BLaER1 treated with 17β-estradiol and CSF1 and Interleukin-3, amounts not matched to agents 10 nM and 100 nM (cell line): ENCODE data around the gene NPEPL1.
"Not testable (repeated sequence)": the region's sequence is repeated elsewhere in the genome, so short reads cannot be mapped to it uniquely, and the experiment has no call there.

Source experiments
- H3K27ac ChIP-seq, 11 experiments: shearing (Covaris generic); formaldehyde crosslinking; 2 replicates each; pipeline ENCODE4 v1.8.1; 2022
- H3K27me3 ChIP-seq, 11 experiments: shearing (Covaris generic); formaldehyde crosslinking; 2 replicates each; pipeline ENCODE4 v1.8.1; 2022
- H3K36me3 ChIP-seq, 11 experiments: shearing (Covaris generic); formaldehyde crosslinking; 2 replicates each; pipeline ENCODE4 v1.8.1; 2022
- H3K4me1 ChIP-seq, 10 experiments: shearing (Covaris generic); formaldehyde crosslinking; 2 replicates each; pipeline ENCODE4 v1.8.1; 2022
- H3K4me2 ChIP-seq, 11 experiments: shearing (Covaris generic); formaldehyde crosslinking; 2 replicates each; pipeline ENCODE4 v1.8.1; 2022
- H3K4me3 ChIP-seq, 10 experiments: shearing (Covaris generic); formaldehyde crosslinking; 2 replicates each; pipeline ENCODE4 v1.8.1; 2022
- H3K9ac ChIP-seq, 11 experiments: shearing (Covaris generic); formaldehyde crosslinking; 2 replicates each; pipeline ENCODE4 v1.8.1; 2022
- H3K9me3 ChIP-seq, 11 experiments: shearing (Covaris generic); formaldehyde crosslinking; replicated peaks in 1 of 11; 2 replicates each; pipeline ENCODE4 v1.8.1; 2022
- H4K20me1 ChIP-seq, 11 experiments: shearing (Covaris generic); formaldehyde crosslinking; 2 replicates each; pipeline ENCODE4 v1.8.1; 2022
- Cebpa-rat ChIP-seq, 11 experiments: shearing (Covaris generic); IDR thresholded peaks; 2 replicates each; pipeline ENCODE4 v1.8.1; 2022

The NPEPL1 gene

DNA sequence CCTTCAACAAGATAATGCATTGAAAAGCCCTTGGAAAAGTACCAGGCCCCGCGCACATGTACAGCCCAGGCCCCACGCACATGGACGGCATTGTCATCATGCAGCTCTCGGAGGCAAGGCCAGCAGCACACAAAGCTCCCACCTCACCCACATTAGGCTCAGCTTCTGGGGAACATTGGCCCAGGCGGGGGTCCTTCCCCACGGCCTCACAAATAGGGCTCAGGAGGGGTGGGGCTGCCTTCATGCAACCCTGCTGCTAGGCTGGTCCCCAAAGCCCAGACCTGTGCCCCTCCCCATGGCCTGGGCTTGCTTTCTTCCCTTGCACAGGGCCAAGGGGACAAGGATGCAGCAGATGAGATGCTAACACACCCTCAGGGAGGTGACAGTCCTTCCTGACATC is 26.7 kb downstream of the NPEPL1 start:
- Histone ChIP-seq H3K27ac (no peak overlapping the region), H4K20me1 (peaks cover 0 to 31% (median 7%) of the 10 kb centered on the region in 11 experiments; a peak in 6 of 22 replicates), H3K9me3 (no peaks in the 10 kb centered on the region), H3K27me3 (no peaks in the 10 kb centered on the region), H3K4me2 (peak overlapping the region in 5 of 11 experiments; percentile 4 to 34 (median 20); a peak in 4 of 22 replicates), H3K9ac (no peak overlapping the region), H3K36me3 (no peaks in the 10 kb centered on the region), H3K4me3 (no peak overlapping the region), H3K4me1 (peaks cover 0 to 28% (median 15%) of the 10 kb centered on the region in 10 experiments; a peak in 16 of 20 replicates)
- TF ChIP-seq Cebpa-rat (IDR thresholded peaks at IDR 0.05) = no peak

DNA sequence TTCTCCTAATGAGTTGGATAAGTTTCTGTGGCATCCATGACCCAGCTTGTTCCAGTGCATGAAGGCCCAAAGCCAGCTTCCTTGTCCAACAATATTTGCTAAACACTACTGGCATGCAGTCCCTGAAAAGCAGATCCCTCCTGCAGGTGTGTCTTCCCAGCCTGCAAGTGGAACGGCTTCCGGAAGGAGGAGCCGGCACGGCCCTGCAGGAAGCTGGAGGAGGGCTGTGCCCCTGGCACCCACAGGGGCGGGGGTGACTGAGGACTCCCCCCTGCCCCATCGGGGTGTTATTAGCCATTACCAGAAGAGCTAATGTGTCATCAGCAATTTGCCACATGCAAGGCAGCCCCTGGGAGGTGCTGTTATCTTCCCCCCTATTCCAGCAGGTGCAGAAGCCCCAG is 27.4 kb downstream of the NPEPL1 start:
- Histone ChIP-seq H3K27ac (no peak overlapping the region), H3K36me3 (no peaks in the 10 kb centered on the region), H3K27me3 (no peaks in the 10 kb centered on the region), H3K4me2 (peak overlapping the region in 5 of 11 experiments; percentile 4 to 34 (median 20); a peak in 2 of 22 replicates), H3K4me1 (peaks cover 0 to 28% (median 15%) of the 10 kb centered on the region in 10 experiments; a peak in 16 of 20 replicates), H3K9ac (no peak overlapping the region), H3K9me3 (no peaks in the 10 kb centered on the region), H4K20me1 (peaks cover 0 to 28% (median 7%) of the 10 kb centered on the region in 11 experiments; a peak in 6 of 22 replicates), H3K4me3 (no peak overlapping the region)
- no peak for TF ChIP-seq Cebpa-rat (IDR thresholded peaks at IDR 0.05)

DNA sequence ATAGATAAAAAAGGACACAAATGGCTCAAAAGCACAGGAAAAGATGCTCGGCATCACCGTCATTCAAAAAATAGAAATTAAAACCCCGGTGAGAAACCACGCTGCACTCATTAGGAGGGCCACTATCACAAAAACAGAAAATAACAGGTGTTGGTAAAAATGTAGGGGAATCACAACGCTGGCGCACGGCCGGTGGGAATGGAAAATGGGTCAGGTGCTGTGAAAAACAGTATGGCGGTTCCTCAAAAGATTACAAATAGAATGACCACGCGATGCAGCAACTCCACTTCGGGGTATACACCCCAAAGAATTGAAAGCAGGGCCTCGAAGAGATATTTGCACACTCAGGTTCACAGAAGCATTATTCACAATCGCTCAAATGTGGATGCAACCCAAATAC is 28.3 kb downstream of the NPEPL1 start:
- Histone ChIP-seq H3K4me1 (peaks cover 0 to 28% (median 15%) of the 10 kb centered on the region in 10 experiments; a peak in 16 of 20 replicates), H3K27me3 (no peaks in the 10 kb centered on the region)

DNA sequence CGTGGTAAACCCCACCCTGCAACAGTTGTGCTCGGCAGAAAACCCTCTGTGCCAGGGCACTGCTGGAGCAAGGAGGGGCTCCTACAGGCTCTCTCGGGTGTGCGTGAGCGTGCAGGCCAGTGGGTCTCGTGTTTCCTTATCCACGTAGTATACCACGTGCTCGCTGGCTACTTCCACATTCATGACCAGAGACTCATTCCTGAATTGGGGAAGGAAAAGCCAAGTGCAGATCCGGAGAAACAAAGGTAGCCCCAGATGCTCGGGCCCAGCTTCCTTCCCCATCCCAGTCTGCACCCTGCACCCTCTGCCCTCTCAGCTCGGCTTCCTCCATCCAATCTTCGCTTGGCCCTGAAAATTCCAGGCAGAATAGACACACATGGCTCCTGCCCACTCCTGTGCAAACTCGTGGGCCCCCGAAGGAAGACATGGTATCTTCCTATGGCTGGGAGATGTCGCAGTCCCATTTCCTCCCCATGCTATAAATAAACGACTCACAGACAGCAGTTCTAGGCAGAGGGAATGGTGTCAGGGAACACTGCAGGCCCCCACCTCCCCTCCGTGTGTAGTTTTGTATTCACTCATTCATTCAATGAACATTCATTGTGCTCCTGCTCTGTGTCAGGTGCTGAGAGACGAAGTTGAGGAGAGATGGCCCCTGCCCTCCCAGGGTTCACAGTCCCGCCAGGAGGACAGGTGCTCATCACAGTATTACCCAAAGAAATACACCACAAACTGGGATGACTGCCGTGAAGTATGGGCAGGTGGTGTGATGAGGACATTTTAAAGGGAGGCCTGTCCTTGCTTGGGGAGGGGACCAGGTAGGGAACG is 29.6 kb downstream of the NPEPL1 start:
- no peak overlapping the region for H3K27ac ChIP-seq
- H3K27me3 ChIP-seq = no peaks in the 10 kb centered on the region
- H3K9ac ChIP-seq = no peak overlapping the region
- H3K4me1 ChIP-seq = peaks cover 0 to 17% (median 3%) of the 10 kb centered on the region in 10 experiments; a peak in 11 of 20 replicates
- no peak overlapping the region for H3K4me2 ChIP-seq
- no peaks in the 10 kb centered on the region for H3K36me3 ChIP-seq
- H3K9me3 ChIP-seq = peaks cover 6 to 17% (median 9%) of the 10 kb centered on the region in 11 experiments; a peak in 21 of 22 replicates
- H3K4me3 ChIP-seq = no peak overlapping the region
- H4K20me1 ChIP-seq = 0 out of 22 replicates have a peak, but pooled peaks cover 0 to 7% (median 0%) of the 10 kb centered on the region in 11 experiments
- TF ChIP-seq Cebpa-rat (IDR thresholded peaks at IDR 0.05) = no peak

More for the DNA sequence above, 28.3 kb downstream of the NPEPL1 start:
- Histone ChIP-seq H3K4me2 (no peak overlapping the region), H3K9me3 (peaks cover 0 to 4% (median under 1%) of the 10 kb centered on the region in 11 experiments; a peak in 11 of 22 replicates), H3K4me3 (no peak overlapping the region), H3K36me3 (no peaks in the 10 kb centered on the region), H3K27ac (no peak overlapping the region), H3K9ac (no peak overlapping the region), H4K20me1 (peaks cover 0 to 19% (median 4%) of the 10 kb centered on the region in 11 experiments; a peak in 2 of 22 replicates)
- no peak for TF ChIP-seq Cebpa-rat (IDR thresholded peaks at IDR 0.05)

DNA sequence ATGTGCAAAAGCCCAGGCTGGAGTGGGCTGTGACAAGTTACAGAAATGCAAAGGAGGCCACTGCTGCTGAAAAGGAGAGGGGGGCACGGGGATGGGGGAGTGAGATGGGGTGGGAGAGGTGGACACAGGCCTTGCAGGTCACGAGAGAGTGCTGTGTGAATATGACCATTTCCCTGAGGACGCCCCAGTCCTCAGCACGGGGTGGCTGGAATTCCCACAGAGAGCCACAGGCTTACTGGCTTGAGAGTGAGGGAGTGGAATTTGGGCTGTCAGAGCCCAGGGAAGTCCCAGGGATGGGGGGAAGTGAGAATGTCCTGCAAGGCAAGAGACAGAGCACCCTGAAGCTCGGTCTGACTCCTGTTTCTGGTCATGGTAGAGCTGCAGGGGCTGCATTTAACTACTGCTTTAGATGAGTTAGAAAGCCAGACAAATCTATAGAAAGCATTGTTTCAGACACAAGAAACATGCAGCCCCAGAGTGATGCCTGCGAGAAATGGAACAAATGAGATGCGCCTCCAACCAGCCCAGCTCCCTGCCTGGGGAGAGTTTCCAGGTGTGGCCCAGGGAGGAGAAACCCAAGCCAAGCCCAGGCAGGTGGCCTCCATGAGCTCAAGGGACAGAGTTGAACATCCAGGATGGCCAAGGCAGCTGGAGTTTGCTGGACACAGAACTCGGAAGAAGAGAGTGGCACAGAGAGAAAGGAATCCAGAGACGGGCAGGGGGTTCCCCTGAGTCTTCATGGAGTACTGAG is 30.5 kb downstream of the NPEPL1 start:
- Histone ChIP-seq H4K20me1 (no peaks in the 10 kb centered on the region), H3K9ac (no peak overlapping the region), H3K9me3 (peaks cover 6 to 22% (median 11%) of the 10 kb centered on the region in 11 experiments; a peak in 21 of 22 replicates), H3K36me3 (no peaks in the 10 kb centered on the region), H3K27ac (no peak overlapping the region), H3K27me3 (no peaks in the 10 kb centered on the region), H3K4me2 (no peak overlapping the region), H3K4me1 (peaks cover 0 to 10% (median 2%) of the 10 kb centered on the region in 10 experiments; a peak in 7 of 20 replicates), H3K4me3 (no peak overlapping the region)
- TF ChIP-seq Cebpa-rat (IDR thresholded peaks at IDR 0.05) = no peak

DNA sequence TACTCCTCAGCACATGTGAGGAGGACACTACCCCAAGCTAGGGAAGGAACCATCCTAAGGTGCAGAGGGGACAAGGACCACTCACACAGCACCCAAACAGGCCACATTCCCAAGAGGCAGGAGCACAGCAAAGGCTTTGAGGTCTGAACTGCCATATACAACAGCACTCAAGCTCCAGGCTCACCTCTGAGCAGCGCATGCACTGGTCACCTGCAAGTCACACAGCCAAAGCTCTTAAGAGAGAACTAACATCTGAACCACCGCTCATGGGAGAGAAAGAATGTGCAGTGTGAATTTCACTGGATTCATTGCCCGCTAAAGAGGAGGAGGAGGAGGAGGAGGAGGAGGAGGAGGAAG is 31.0 kb downstream of the NPEPL1 start:
- H3K4me2 ChIP-seq = no peak overlapping the region
- no peak overlapping the region for H3K27ac ChIP-seq
- no peak overlapping the region for H3K9ac ChIP-seq
- no peak for TF ChIP-seq Cebpa-rat (IDR thresholded peaks at IDR 0.05)
- no peaks in the 10 kb centered on the region for H4K20me1 ChIP-seq
- H3K27me3 ChIP-seq = no peaks in the 10 kb centered on the region
- H3K9me3 ChIP-seq = peaks cover 6 to 25% (median 11%) of the 10 kb centered on the region in 11 experiments; a peak in 21 of 22 replicates
- H3K4me3 ChIP-seq = no peak overlapping the region
- no peaks in the 10 kb centered on the region for H3K36me3 ChIP-seq
- H3K4me1 ChIP-seq = peaks cover 0 to 10% (median 2%) of the 10 kb centered on the region in 10 experiments; a peak in 7 of 20 replicates

DNA sequence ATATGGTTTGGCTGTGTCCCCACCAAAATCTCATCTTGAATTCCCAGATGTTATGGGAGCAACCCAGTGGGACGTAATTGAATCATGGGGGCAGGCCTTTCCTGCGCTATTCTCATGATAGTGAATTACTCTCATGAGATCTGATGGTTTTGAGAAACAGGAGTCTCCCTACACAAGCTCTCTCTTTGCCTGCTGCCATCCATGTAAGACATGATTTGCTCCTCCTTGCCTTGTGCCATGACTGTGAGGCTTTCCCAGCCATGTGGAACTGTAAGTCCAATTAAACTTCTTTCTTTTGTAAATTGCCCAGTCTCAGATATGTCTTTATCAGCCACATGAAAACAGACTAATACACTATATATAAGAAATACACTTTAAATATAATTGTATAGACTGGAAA is 33.6 kb downstream of the NPEPL1 start:
- not testable (repeated sequence) for H3K4me2 ChIP-seq, H4K20me1 ChIP-seq, H3K36me3 ChIP-seq, H3K9ac ChIP-seq, H3K27me3 ChIP-seq, H3K4me3 ChIP-seq, H3K4me1 ChIP-seq, H3K27ac ChIP-seq
- peaks cover 6 to 25% (median 11%) of the 10 kb centered on the region in 11 experiments; a peak in 21 of 22 replicates for H3K9me3 ChIP-seq

DNA sequence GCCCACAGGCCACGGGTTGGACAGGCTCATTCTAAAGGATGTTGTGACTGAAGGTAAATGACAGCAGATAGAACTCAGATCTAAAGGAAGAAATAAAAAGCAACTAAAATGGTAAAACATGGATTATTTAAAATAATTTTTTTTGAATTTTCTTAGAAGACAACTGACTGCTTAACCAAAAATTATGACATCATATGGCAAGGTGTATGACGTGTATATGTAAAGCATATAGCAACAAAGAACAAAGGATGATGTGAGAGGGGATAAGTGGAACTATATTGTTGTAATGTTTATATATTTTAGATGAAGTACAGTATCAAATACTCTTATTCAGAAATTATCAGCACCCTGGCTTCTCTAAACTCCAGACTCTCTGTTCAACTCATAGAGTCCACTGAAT is 38.6 kb downstream of the NPEPL1 start:
- Histone ChIP-seq H3K4me1 (no peaks in the 10 kb centered on the region), H4K20me1 (no peaks in the 10 kb centered on the region), H3K27ac (no peak overlapping the region), H3K9me3 (peaks cover 3 to 21% (median 8%) of the 10 kb centered on the region in 11 experiments; a peak in 21 of 22 replicates), H3K27me3 (no peaks in the 10 kb centered on the region), H3K9ac (no peak overlapping the region), H3K4me3 (no peak overlapping the region), H3K4me2 (no peak overlapping the region), H3K36me3 (no peaks in the 10 kb centered on the region)
- TF ChIP-seq Cebpa-rat (IDR thresholded peaks at IDR 0.05) = no peak

DNA sequence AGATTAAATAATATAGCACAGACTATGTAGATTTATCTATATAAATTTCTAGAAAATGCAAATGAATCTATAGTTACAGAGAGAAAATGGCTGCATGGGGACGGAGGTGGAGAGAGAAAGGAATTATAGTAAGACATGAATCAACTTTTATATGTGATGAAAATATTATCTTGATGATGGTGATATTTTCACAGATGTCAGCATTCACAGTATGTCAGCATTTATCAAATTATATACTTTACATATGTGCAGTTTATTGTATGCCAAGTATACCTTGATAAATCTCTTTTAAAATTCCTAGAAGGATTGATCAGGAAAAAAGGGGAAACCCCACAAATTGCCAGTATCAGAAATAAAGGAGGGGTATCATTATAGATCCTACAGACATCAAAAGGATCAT is 44.6 kb downstream of the NPEPL1 start:
- Histone ChIP-seq H3K27me3 (no peaks in the 10 kb centered on the region), H3K4me1 (no peaks in the 10 kb centered on the region), H3K4me3 (no peak overlapping the region), H3K9ac (no peak overlapping the region), H3K9me3 (no peaks in the 10 kb centered on the region), H4K20me1 (no peaks in the 10 kb centered on the region), H3K36me3 (no peaks in the 10 kb centered on the region), H3K4me2 (no peak overlapping the region), H3K27ac (no peak overlapping the region)
- TF ChIP-seq Cebpa-rat (IDR thresholded peaks at IDR 0.05) = no peak
